ENCODE measurements around the gene C15orf61.

Gene C15orf61

GRCh38 chr15:67515090-67515489, 5.8 kb upstream of the C15orf61 start:
- DNase-seq = no peak

GRCh38 chr15:67515557-67515956, 5.4 kb upstream of the C15orf61 start:
- DNase-seq = no peak

- no peak for DNase-seq
These were observed 456 bp upstream of the C15orf61 start for GRCh38 chr15:67520321-67521028.

DNA sequence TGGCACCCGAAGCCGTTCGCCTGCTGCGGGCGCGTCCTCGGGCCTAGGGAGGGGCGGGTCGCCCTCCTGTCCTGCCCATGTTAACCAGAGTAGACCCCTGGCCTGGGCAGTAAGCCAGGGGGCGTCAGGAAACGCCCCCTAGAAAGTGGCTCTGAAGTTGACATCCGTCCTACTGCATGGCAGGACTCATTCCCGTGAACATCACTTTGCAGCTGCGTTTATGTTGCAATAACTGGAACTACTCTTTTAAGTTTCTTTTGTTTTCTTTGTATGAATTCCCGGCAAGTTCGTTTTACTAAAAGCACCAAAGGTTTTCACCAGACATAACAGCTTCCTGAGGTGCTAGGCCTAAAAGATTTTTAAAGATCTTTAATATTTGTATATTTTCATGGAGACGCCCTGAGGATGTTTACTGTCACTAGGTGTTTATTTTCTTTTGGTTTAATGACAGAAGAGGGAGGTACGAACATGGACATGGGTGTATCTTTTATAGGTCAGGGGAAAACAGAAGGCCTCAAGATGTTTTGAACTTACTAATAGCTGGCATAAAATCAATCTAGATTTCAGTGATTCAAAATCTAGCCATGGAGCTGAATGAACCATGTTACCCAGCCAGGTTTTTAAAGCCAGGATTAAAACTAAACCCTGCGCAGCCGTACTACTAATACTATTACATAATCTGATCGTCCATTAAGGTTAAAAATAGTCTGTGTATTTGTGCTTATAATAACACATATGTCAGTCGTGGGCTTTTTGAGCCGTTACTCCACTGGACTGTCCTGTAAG, 1.0 kb downstream of the C15orf61 start:
- DNase-seq = peak; percentile 23

GRCh38 chr15:67523330-67523729, 2.4 kb downstream of the C15orf61 start:
- no peak for DNase-seq

DNA sequence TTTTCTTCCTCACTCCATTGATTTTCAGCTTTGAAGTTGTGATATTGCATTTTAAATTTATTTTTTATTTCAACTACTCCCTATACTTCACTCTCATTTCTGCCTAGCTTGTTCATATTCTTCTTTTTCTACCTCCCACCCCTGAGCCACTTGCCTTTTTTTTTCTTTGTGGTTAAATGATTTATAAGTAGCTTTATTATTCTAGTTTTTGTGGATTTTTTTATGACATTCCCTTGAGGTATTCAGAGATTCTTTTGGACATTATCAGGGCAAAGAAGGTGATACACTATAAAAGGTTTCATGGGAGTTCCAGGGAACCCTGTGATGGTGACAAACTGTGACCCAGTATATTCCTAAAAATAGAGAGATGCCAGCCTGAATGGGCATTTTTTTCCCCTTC, 3.3 kb downstream of the C15orf61 start:
- no peak for DNase-seq

- no peak for DNase-seq
These were observed 7.6 kb downstream of the C15orf61 start for GRCh38 chr15:67528513-67528912.

DNA sequence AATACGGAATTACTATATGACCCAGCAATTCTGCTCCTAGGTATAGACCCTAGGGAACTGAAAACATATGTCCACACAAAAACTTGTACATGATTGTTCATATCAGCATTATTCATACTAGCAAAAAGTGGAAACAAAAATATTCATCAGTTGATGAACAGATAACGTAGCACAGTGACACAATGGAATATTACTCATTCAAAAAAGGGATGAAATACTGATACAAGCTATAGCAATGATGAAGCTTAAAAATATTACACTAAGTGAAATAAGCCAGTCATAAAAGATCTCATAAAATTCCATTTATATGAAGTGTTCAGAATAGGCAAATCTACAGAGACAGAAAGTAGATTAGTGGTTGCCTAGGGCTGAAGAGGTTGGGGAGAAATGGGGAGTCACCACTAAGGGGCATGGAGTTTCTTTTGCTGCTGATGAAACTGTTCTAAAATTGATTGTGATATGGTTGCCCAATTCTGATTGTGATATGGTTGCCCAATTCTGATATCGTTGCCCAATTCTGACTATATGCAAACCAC, 10.5 kb downstream of the C15orf61 start:
- DNase-seq = no peak

DNA sequence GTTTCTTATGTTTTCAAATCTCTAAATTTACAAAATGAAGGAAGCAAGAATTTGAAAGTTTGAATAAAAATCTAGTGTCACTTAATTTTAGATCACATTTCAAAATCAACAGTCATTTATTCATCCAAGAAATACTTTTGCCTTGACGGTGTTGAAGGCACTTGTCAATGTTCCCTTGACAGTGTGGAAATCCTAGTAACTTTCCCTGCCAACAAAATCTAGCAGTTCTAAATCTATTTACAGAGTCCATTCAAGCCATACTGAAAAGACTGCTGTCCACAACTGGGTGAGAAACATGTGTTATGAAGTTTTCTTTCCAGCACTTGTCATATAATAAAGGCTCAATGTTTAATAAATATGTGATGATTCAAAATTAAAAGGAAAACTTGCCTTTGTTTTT, 12.9 kb downstream of the C15orf61 start:
- DNase-seq = no peak

DNA sequence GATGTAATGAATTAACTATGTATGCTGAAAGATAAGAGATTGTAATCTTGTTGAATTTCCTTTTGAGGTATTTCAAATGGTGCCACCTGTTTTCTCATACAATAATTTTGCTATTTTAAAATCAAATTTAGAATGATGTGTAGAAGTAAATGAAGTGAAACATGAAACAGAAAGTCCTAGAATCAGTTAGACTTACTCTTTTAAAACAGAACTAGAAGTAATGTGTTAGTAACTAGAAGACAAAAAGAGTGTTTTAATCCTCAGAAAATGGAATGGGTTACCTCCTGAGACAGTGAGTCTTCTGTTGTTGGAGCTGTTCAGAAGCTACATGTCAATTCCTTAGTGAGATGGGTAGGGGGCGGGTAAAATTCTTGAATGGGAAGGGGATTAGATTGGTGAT, 13.4 kb downstream of the C15orf61 start:
- no peak for DNase-seq

DNA sequence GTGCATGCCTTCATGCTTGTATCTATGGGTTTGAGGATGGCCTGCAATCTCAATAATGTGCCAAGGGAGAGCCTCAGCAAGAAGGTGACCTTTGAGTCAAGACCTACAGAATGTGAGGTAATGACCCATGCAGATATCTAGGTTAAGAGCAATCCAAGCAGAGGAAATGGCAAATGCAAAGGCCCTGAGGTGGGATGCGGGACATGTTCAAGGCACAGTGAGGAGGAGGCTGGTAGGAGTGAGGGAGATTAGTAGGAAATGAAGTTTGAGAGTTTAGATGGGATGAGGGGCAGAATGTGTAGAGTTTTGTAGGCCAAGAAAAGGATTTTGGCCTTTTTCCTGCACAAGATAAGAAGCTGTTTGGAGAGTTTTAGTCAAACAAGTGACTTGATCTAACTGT, 16.8 kb downstream of the C15orf61 start:
- no peak for DNase-seq

- peak; percentile 27 for DNase-seq
These were observed 21.8 kb downstream of the C15orf61 start, which contains the start of gene MAP2K5 for GRCh38 chr15:67542420-67543347. TSS of gene MAP2K5 (plus strand) at chr15:67542703. CDS start at chr15:67543336, 633 bp downstream.

DNA sequence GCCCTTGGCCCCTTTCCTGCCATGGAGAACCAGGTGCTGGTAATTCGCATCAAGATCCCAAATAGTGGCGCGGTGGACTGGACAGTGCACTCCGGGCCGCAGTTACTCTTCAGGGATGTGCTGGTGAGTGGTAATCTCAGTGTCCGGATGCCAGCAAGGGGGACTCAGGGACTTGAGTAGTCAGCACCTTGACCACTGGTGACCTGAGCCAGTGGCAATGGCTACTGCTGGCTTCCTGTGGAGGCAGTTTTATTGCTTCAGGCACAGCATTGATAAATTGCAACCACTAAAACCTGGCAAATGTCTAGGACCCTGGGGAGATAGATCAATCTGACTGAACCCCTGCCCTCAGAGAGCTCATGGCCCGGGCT, 22.4 kb downstream of the C15orf61 start:
- DNase-seq = no peak

DNA sequence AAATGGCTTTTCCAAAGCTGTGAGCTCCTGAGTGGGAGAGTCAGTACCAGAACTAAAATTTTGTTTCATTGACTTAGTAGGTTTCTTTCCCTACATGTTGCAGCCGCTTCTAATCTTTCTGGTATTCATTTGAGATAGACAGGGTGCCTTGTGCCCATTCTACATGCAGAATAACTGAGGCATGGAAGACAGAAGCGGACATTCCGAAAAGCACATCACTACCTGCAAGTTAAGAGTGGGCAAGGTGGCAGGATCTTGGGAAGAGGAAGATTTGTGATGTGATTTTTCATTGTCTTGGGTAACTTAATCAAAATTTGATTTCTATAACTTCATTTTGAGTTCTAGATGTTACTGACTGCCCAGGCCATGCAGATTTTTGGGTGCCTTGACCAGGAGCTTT, 23.5 kb downstream of the C15orf61 start:
- no peak for DNase-seq

DNA sequence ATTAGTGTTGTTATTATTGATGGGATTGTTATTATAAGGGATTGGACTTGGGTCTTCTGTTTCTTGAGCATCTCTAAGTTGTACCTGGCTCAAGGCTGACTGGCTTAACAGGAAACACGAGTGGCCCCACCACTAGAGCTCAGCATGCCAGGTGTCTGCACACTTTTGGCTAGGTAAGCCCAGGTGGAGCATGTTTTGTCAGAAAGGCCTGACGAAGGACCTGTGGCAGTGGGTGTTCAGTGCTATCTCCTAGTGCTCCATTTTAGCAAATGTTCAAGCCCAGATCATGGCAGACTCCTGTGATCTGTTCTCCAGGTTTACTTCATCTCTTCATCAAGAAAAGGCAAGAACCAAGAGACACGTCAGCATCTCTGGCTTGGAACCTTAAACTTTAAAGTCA, 24.9 kb downstream of the C15orf61 start:
- no peak for DNase-seq

GRCh38 chr15:67547064-67547463, 26.1 kb downstream of the C15orf61 start:
- no peak for DNase-seq

GRCh38 chr15:67547836-67548235, 26.9 kb downstream of the C15orf61 start:
- DNase-seq = no peak

- no peak for DNase-seq
These were observed 27.4 kb downstream of the C15orf61 start for GRCh38 chr15:67548236-67548852.

GRCh38 chr15:67548862-67549651, 28.1 kb downstream of the C15orf61 start:
- no peak for DNase-seq

DNA sequence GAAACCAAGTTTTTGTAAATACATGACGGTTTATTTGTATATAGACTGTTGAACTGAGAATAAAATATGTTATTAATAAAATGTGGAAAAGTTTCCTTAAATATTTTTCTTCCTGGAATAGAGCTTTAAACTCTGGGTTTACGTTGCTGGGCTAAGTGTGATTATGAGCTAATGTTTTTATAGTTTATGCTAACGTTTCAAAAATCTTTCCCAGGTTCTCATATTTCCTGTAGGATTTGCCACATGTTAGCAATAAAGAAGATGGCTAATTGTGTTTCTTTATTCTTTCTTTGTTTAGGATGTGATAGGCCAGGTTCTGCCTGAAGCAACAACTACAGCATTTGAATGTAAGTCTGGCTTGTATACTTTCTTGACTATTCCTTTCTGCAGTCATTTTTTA, 28.8 kb downstream of the C15orf61 start:
- DNase-seq = no peak

DNA sequence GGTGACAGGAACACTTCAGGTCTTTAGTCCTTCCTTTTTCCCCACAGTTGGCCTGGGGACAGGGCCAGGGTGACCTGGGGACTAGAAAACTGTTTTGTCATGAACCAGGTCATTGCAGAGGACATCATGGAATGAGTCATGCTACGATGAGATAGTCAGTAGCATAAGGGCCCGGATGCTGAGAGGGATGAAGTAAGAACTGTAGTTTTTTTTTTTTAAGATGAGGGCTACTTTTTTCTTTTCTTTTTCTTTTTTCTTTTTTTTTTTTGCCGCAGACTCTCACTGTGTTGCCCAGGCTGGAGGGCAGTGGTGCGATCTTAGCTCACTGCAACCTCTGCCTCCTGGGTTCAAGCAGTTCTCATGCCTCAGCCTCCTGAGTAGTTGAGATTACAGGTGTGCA, 29.6 kb downstream of the C15orf61 start:
- no peak for DNase-seq

All from NCI-H1694 treated with DMSO at 0.1 percent for 48 hours (cell line).